Astrocyte of the spinal cord (primary cell): ENCODE data around the gene RSAD2.
A peak's percentile ranks its signal among the peaks of the same experiment; 100 is the strongest.

ENCODE experiments used
- DNase-seq: peaks from one replicate; pipeline ENCODE4 v3.0.0; 2011; ENCODE audit warnings: low read depth, low spot score
- H3K4me3 ChIP-seq: 2 replicates; pipeline ENCODE4 v1.5.1; 2011; ENCODE audit warnings: low read depth, mild to moderate bottlenecking, low read length, moderate library complexity
- CTCF ChIP-seq: IDR thresholded peaks from 2 replicates; pipeline ENCODE4 v1.5.1; 2012; ENCODE audit warnings: low read depth, mild to moderate bottlenecking, low read length, inconsistent platforms
- in situ Hi-C: cut with HindIII; loops from 2 replicates; pipeline ENCODE4 v1.10.0; 2017; ENCODE audit warnings: low sequenced_read_pairs

Gene RSAD2

DNA sequence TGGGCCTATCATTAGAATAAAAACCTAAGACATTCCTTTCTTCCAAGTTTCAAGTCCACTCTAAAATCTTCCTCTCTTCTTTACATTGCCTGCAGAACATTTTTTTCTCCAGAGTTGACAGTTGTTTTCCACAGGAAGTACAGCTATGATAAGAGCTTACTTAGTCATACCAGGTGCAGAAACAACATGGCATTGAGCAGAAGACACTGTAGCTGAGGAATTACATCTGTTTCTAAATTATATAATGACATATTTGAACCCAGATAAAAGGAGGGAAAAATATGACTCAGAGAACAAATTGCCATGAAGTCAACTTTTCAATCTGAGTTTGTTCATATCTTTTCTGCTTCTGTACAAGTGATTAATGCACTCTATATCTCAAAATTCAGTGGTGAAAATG lies 42.1 kb upstream of the RSAD2 start:
- no peak for TF ChIP-seq CTCF
- no peak overlapping the region for H3K4me3 ChIP-seq
- no peak for DNase-seq
- in situ Hi-C loops, result no loop called here

DNA sequence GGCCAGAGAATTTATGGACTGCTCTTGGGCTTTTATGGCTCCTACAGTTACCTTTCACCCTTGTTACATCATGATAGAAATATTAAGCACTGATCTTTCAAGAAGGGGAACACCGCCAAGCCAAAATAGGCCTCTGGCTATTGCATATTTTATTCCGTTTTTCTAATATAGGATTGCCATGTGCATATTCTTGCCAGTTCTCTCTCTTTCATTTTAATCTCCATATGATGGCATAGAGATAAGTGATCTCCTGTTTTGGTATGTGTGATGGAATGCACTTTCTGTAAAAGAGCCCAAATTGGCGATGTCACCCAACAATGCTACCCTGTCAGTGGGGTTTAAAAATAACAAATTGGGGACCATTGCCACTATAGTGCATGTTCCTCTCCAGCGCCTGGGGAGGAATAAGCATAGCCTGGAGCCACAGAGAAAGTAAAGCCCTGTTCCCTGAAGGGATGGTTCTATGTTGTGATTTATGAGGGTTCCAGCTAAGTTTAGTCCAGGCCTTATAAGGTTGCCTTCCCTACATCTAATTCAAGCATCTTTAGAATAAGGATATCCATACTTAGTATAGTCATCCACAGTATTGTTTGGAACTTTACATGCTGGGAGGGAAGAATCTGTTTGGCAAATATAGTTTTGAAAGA lies 38.8 kb upstream of the RSAD2 start:
- DNase-seq, result no peak
- H3K4me3 ChIP-seq, result no peak overlapping the region
- in situ Hi-C loops, result no loop called here
- no peak for TF ChIP-seq CTCF

DNA sequence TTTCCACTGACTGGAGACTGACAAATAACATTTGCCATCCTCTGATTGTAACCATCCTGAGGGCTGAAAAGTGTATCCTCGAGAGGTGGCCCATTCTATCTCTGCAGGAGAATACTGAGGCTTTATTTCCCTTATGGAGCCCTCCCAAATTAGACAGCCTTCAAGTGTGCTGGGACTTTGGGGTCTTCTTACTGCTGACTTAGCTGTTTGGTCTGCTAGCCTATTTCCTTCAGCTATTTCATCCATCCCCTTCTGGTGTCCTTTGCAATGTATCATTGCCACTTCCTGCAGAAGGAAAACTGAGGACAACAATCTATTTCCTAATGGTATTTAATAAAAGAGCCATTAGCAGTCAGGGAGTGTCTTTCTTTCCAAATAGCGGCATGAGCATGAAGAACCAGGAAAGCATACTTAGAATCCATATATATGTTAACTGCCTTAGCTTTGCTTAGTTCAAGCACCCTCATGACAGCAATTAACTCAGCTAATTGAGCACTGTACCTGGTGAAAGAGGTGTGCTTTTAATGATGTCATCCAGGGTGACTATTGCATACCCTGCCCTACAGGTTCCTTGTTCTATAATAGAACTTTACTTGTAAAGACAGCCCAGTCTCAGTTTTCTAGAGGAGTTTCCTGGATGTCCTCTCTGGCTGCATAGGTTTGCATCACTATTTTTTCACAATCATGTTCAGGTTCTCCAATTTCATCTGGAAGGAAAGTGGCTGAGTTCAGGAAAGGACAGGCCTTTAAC lies 35.9 kb upstream of the RSAD2 start:
- H3K4me3 ChIP-seq, result no peak overlapping the region
- no peak for TF ChIP-seq CTCF
- no peak for DNase-seq
- in situ Hi-C loops, result no loop called here

DNA sequence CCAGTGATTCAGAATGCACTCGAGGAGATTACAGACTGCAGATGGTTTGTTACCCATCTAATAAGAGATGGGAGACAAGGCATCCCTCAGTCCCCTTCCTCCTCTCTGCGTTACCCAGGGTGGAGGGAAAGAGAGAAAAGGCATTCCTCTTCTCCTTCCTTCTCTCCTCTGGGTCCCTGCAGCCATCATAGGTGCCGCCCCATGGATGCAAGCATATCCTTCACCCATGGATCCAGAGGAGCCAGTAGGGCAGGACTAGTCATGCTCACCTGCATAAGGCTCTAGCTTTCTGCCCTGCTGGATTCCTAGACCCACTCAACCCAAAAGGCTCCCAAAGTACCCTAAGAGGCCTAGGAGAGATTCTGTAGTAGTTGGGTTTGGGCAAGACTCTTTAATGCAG lies 32.3 kb upstream of the RSAD2 start:
- in situ Hi-C loops, result no loop called here
- H3K4me3 ChIP-seq, result no peak overlapping the region
- TF ChIP-seq CTCF, result no peak
- peak; percentile 20 for DNase-seq

DNA sequence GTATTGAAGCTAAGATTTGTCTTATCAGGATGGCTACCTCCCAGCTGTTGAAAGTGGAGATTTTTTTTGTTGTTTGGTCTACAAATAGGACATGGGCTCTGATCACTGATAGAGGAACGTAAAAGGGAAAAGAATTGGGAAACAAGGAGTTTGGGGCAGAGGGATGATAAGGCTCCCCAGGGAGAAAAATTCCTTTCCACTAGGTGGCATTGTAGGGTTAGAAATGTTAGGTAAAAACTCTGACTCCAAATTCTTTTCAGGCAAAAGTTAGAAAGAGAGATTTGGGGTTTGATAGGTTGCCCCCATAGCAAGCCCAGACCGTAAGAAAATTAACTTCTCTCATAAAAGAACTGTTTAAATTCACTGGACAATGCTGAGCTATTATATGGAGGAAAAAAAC lies 31.7 kb upstream of the RSAD2 start:
- no peak for DNase-seq
- in situ Hi-C loops, result no loop called here
- H3K4me3 ChIP-seq, result no peak overlapping the region
- TF ChIP-seq CTCF, result no peak

DNA sequence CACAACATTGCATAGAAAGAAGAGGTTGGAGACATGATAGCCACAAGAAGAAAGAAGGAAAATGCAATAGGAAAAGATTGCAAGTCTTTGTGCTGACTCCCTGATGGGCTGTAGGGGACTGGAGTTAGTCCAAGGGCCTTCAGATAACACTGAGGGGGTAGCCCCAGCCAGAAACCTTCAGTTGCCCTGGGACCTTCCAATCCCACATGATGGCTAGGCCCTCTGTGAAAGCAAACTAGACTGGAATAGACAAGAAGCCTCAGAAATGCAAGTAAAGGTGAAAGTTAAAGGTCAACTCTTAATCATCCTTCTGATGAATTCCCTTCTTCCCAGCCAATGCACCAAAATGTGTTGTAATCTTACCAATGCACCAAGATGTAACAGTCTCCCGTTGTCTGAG lies 31.0 kb upstream of the RSAD2 start:
- in situ Hi-C loops, result no loop called here
- H3K4me3 ChIP-seq, result no peak overlapping the region
- DNase-seq, result no peak
- no peak for TF ChIP-seq CTCF
